ENCODE results near the gene SYTL3. TPM values are rescaled to one million over a fixed set of nuclear protein-coding genes. Genes with fewer than 3 reads are reported as not detected.

Gene SYTL3
- total RNA-seq, 1 experiment from 2014 or later = 0.09 TPM

- Histone ChIP-seq H2AK5ac (ENCODE audit: insufficient read length, low read length) (no peak overlapping the region), H3K56ac (ENCODE audit: insufficient read length, low read depth, low read length) (no peak overlapping the region), H2BK12ac (ENCODE audit: insufficient read length, low read depth, low read length) (no peak overlapping the region), H3K79me1 (ENCODE audit: insufficient read depth, low read depth, low read length, poor library complexity, severe bottlenecking) (peaks cover 8% of the 10 kb centered on the region), H2AFZ (ENCODE audit: low read length) (no peak overlapping the region), H3K27ac (ENCODE audit: insufficient read length, low read depth, low read length) (no peak overlapping the region), H3K18ac (ENCODE audit: insufficient read length, low read depth, low read length) (no peak overlapping the region), H4K20me1 (ENCODE audit: control insufficient read depth, insufficient read depth, insufficient read length) (no peaks in the 10 kb centered on the region), H3K23me2 (ENCODE audit: insufficient read length, low read depth, low read length, poor library complexity, severe bottlenecking) (no peaks in the 10 kb centered on the region), H2BK120ac (ENCODE audit: low read depth, low read length, poor library complexity, severe bottlenecking) (no peak overlapping the region), H2BK20ac (ENCODE audit: low read depth, low read length, poor library complexity, severe bottlenecking) (no peak overlapping the region), H2BK5ac (ENCODE audit: insufficient read length, low read length) (no peak overlapping the region), H3K4me1 (ENCODE audit: insufficient read depth, low read length) (no peaks in the 10 kb centered on the region), H3K14ac (ENCODE audit: insufficient read depth, low read length) (no peak overlapping the region), H3K4ac (ENCODE audit: low read depth, low read length) (no peak overlapping the region), H4K5ac (ENCODE audit: insufficient read length, low read depth, low read length) (no peak overlapping the region), H3K23ac (ENCODE audit: insufficient read length, low read depth, low read length) (no peak overlapping the region), H3T11ph (ENCODE audit: low read length) (no peak overlapping the region), H3K4me2 (ENCODE audit: insufficient read depth, insufficient read length, low read length) (no peak overlapping the region), H3K9me3 (ENCODE audit: control insufficient read depth, low read depth, low read length) (no peaks in the 10 kb centered on the region), H3K79me2 (ENCODE audit: insufficient read depth, low read length) (no peaks in the 10 kb centered on the region), H3K9ac (ENCODE audit: extremely low read depth, insufficient read length, low read length) (no peak overlapping the region), H3K27me3 (ENCODE audit: insufficient read depth, low read length) (no peaks in the 10 kb centered on the region), H2BK15ac (ENCODE audit: low read depth, low read length) (no peak overlapping the region), H4K8ac (replicated peaks; ENCODE audit: insufficient read length, low read depth, low read length) (no peak overlapping the region), H4K91ac (ENCODE audit: insufficient read length, low read depth, low read length) (no peak overlapping the region)
- no peak for DNase-seq
- Mint-ChIP-seq H3K27ac (peak overlapping the region; percentile 4 to 73 (median 56); a peak in 4 of 7 replicates), H3K9me3 (no peaks in the 10 kb centered on the region), H3K27me3 (ENCODE audit: low read depth) (no peaks in the 10 kb centered on the region), H3K36me3 (ENCODE audit: insufficient read depth in 1 of 3, low read depth in 3 of 3) (peaks cover 57 to 94% (median 87%) of the 10 kb centered on the region in 3 experiments; a peak in 6 of 7 replicates), H3K4me3 (no peak overlapping the region), H3K4me1 (peaks cover 20 to 25% of the 10 kb centered on the region in 2 experiments)
- TF ChIP-seq CTCF (conservative IDR thresholded peaks at IDR 0.05) = no peak
- no CpG with 5 or more reads among the region's 2 CpGs for WGBS (ENCODE audit: extremely low coverage, insufficient read length, low lambda C conversion rate)
Measured at GRCh38 chr6:158776737-158777136, 126.9 kb downstream of the SYTL3 start.

All from H9 (cell line).